GM12872 (cell line): ENCODE data around the gene ST3GAL5.

Experiments used
- CTCF ChIP-seq: IDR thresholded peaks from 3 replicates; pipeline ENCODE4 v1.5.1; 2011; ENCODE audit warnings: low read depth, mild to moderate bottlenecking, low read length, moderate library complexity; ENCODE audit not compliant: insufficient read depth

ST3GAL5 gene

GRCh38 chr2:85828725-85829124, 60.1 kb downstream of the ST3GAL5 start:
- TF ChIP-seq CTCF: no peak

GRCh38 chr2:85827879-85828569, 60.8 kb downstream of the ST3GAL5 start:
- no peak for TF ChIP-seq CTCF

GRCh38 chr2:85826990-85827878, 61.6 kb downstream of the ST3GAL5 start:
- peak; percentile 89 for TF ChIP-seq CTCF

- TF ChIP-seq CTCF: no peak
Observed at GRCh38 chr2:85823951-85824350, 64.8 kb downstream of the ST3GAL5 start.

- no peak for TF ChIP-seq CTCF
Observed at GRCh38 chr2:85822766-85823165, 66.0 kb downstream of the ST3GAL5 start.

GRCh38 chr2:85819811-85820510, 68.8 kb downstream of the ST3GAL5 start:
- TF ChIP-seq CTCF: no peak
